C4-2B (cell line): ENCODE results near the gene DENND2A.

Experiments
- H3K27ac ChIP-seq: fragments of 450-650 bp; 2 replicates; pipeline ENCODE4 v1.5.1; 2017
- CTCF ChIP-seq: fragments of 450-650 bp; conservative IDR thresholded peaks from 2 replicates; pipeline ENCODE4 v1.5.1; 2017; ENCODE audit warnings: mild to moderate bottlenecking
- ZFX ChIP-seq: fragments of 450-650 bp; IDR thresholded peaks from 2 replicates; pipeline ENCODE4 v1.6.1; 2017

DENND2A gene

GRCh38 chr7:140476698-140477261 lies 163.8 kb downstream of the DENND2A start:
- no peak for TF ChIP-seq CTCF
- no peak for TF ChIP-seq ZFX
- H3K27ac ChIP-seq: no peak overlapping the region; the same call in 1 of the 2 replicates

- no peak overlapping the region; the same call in 1 of the 2 replicates for H3K27ac ChIP-seq
- TF ChIP-seq ZFX (no peak), CTCF (peak; percentile 90)
Measured at GRCh38 chr7:140475747-140476333, 164.8 kb downstream of the DENND2A start.
